CD14-positive monocyte (primary cell): Measurements from ENCODE around the gene CLDN19. TPM values are rescaled to one million over a fixed set of nuclear protein-coding genes. Genes with fewer than 3 reads are reported as not detected.

ENCODE experiments used
- DNase-seq, 3 donors: peaks; one replicate each; pipeline ENCODE4 v3.0.0-alpha.2; 2011 to 2022
- H2AFZ ChIP-seq: 2 replicates; pipeline ENCODE4 v1.6.0; 2012; ENCODE audit warnings: mild to moderate bottlenecking, low read depth, low read length, inconsistent platforms; ENCODE audit not compliant: insufficient read depth, poor library complexity, severe bottlenecking
- H3K27ac ChIP-seq, 2 donors: 1 replicate in 1 of 2; 2 replicates in 1 of 2; pipeline ENCODE4 v1.5.1; 2012 to 2013; ENCODE audit warnings: low read length in 2 of 2, control low read depth in 1 of 2, inconsistent platforms in 1 of 2, low read depth in 1 of 2, mild to moderate bottlenecking in 1 of 2
- H3K27me3 ChIP-seq, 2 donors: one replicate each; pipeline versions ENCODE4 v1.6.0 to v1.6.1; 2011 to 2013; ENCODE audit warnings: low read length in 2 of 2; ENCODE audit not compliant: control insufficient read depth in 2 of 2, insufficient read depth in 2 of 2
- H3K36me3 ChIP-seq, 2 donors: replicated peaks in 1 of 2; 1 replicate in 1 of 2; 2 replicates in 1 of 2; pipeline versions ENCODE4 v1.5.1 to v1.6.1; 2012 to 2013; ENCODE audit warnings: low read length in 2 of 2, control low read depth in 1 of 2, inconsistent platforms in 1 of 2, mild to moderate bottlenecking in 1 of 2; ENCODE audit not compliant: insufficient read depth in 2 of 2, control insufficient read depth in 1 of 2
- H3K4me1 ChIP-seq, 2 donors: 1 replicate in 1 of 2; 2 replicates in 1 of 2; pipeline versions ENCODE4 v1.5.1 to v1.6.1; 2012 to 2013; ENCODE audit warnings: low read length in 2 of 2, control low read depth in 1 of 2, inconsistent platforms in 1 of 2, mild to moderate bottlenecking in 1 of 2, moderate library complexity in 1 of 2; ENCODE audit not compliant: insufficient read depth in 2 of 2, control insufficient read depth in 1 of 2
- H3K4me2 ChIP-seq: replicated peaks from 2 replicates; pipeline ENCODE3; 2012; ENCODE audit warnings: low read length, moderate library complexity, mild to moderate bottlenecking; ENCODE audit not compliant: poor library complexity, severe bottlenecking; ENCODE audit errors: extremely low read depth
- H3K4me3 ChIP-seq, 3 experiments: fragments of 200-600 bp in 1 of 3; sonication (generic) in 1 of 3; replicated peaks in 1 of 3; 1 replicate in 2 of 3; 2 replicates in 1 of 3; pipeline ENCODE4 v1.5.1; 2011 to 2013; ENCODE audit warnings: low read length in 3 of 3, mild to moderate bottlenecking in 3 of 3, control low read depth in 2 of 3, low read depth in 2 of 3, inconsistent platforms in 1 of 3, moderate library complexity in 1 of 3
- H3K79me2 ChIP-seq: 2 replicates; pipeline ENCODE4 v1.6.0; 2012; ENCODE audit warnings: mild to moderate bottlenecking, control low read depth, inconsistent platforms, low read length, moderate library complexity; ENCODE audit not compliant: insufficient read depth
- H3K9ac ChIP-seq: 2 replicates; pipeline ENCODE4 v1.6.0; 2017; ENCODE audit warnings: low read length, mild to moderate bottlenecking; ENCODE audit not compliant: insufficient read depth, poor library complexity, severe bottlenecking
- H3K9me3 ChIP-seq, 2 donors: replicated peaks in 1 of 2; 1 replicate in 1 of 2; 2 replicates in 1 of 2; pipeline versions ENCODE4 v1.5.1 to v1.6.1; 2012 to 2013; ENCODE audit warnings: low read length in 2 of 2, control low read depth in 1 of 2; ENCODE audit not compliant: control insufficient read depth in 1 of 2, insufficient read depth in 1 of 2
- H4K20me1 ChIP-seq: 2 replicates; pipeline ENCODE4 v1.6.0; 2012; ENCODE audit warnings: mild to moderate bottlenecking, low read length, control low read depth, moderate library complexity; ENCODE audit not compliant: insufficient read depth
- H3K27ac Mint-ChIP-seq, 7 donors: one replicate each; pipeline ENCODE4 v1.8.0; 2020; ENCODE audit warnings: mild to moderate bottlenecking in 7 of 7, mixed read lengths in 7 of 7, moderate library complexity in 6 of 7, inconsistent platforms in 2 of 7
- H3K27me3 Mint-ChIP-seq, 3 donors: one replicate each; pipeline ENCODE4 v1.8.0; 2021 to 2022; ENCODE audit warnings: low read depth in 3 of 3, mild to moderate bottlenecking in 3 of 3, mixed read lengths in 3 of 3, moderate library complexity in 3 of 3, inconsistent platforms in 1 of 3
- H3K36me3 Mint-ChIP-seq, 2 donors: one replicate each; pipeline ENCODE4 v1.8.0; 2020; ENCODE audit warnings: mixed read lengths in 2 of 2, inconsistent platforms in 1 of 2, mild to moderate bottlenecking in 1 of 2
- H3K4me1 Mint-ChIP-seq: one replicate; pipeline ENCODE4 v1.8.0; 2020; ENCODE audit warnings: mild to moderate bottlenecking, mixed read lengths
- H3K4me3 Mint-ChIP-seq, 2 donors: one replicate each; pipeline ENCODE4 v1.8.0; 2020; ENCODE audit warnings: mild to moderate bottlenecking in 2 of 2, mixed read lengths in 2 of 2, moderate library complexity in 1 of 2
- H3K9me3 Mint-ChIP-seq, 7 donors: one replicate each; pipeline ENCODE4 v1.8.0; 2020 to 2022; ENCODE audit warnings: mixed read lengths in 7 of 7, mild to moderate bottlenecking in 6 of 7, moderate library complexity in 6 of 7, inconsistent platforms in 2 of 7
- CTCF ChIP-seq: fragments of 200-600 bp; IDR thresholded peaks from one replicate; pipeline ENCODE4 v1.8.0; 2022; ENCODE audit warnings: antibody characterized with exemption, mild to moderate bottlenecking
- WGBS: methylation state at CpG from one replicate; pipeline ENCODE4 v1.1.5; 2013; ENCODE audit warnings: missing lambda C conversion rate; ENCODE audit not compliant: insufficient coverage; 5-methylcytosine and 5-hydroxymethylcytosine counted together
- intact Hi-C, 2 donors: fragments of 100-400 bp; cut with micrococcal nuclease; formaldehyde crosslinking; loops; one replicate each; pipeline versions ENCODE4 v1.15.0 to v1.15.1; 2023
- polyA plus RNA-seq, 3 donors: library from polyadenylated mRNA; depleted of rRNA in 1 of 3; unstranded in 2 of 3; stranded (reverse) in 1 of 3; fragments of 300-500 nt in 2 of 3; fragments of >200 nt in 1 of 3; fragmentation: Illumina TruSeq in 2 of 3; gene quantifications; 1 replicate in 2 of 3; 2 replicates in 1 of 3; pipeline ENCODE4 v1.2.3, GENCODE V29; 2012 to 2021

CLDN19 gene
- polyA plus RNA-seq, 3 donors: not detected

- no peak overlapping the region for H3K4me3 ChIP-seq
- peaks cover 0 to 3% (median 0%) of the 10 kb centered on the region in 7 donors for H3K9me3 Mint-ChIP-seq
- H2AFZ ChIP-seq: no peak overlapping the region
- peaks cover 0 to 8% (median 1%) of the 10 kb centered on the region in 3 donors for H3K27me3 Mint-ChIP-seq
- WGBS: 100% methylated on average over 2 of the region's 8 CpGs
- H3K9me3 ChIP-seq: no peaks in the 10 kb centered on the region
- H3K36me3 Mint-ChIP-seq: peaks cover 0 to 5% of the 10 kb centered on the region in 2 donors
- no peaks in the 10 kb centered on the region for H3K27me3 ChIP-seq
- no peaks in the 10 kb centered on the region for H3K36me3 ChIP-seq
- H3K4me1 ChIP-seq: peaks cover 26 to 30% of the 10 kb centered on the region in 2 donors
- TF ChIP-seq CTCF: no peak
- H3K79me2 ChIP-seq: no peaks in the 10 kb centered on the region
- H3K4me2 ChIP-seq: no peak overlapping the region
- no peaks in the 10 kb centered on the region for H4K20me1 ChIP-seq
- H3K4me3 Mint-ChIP-seq: no peak overlapping the region
- intact Hi-C loops: no loop called here
- DNase-seq: no peak
- peak overlapping the region in 1 of 7 donors; percentile 13 for H3K27ac Mint-ChIP-seq
- H3K27ac ChIP-seq: peak overlapping the region in 1 of 2 donors; percentile 69
- H3K4me1 Mint-ChIP-seq: peaks cover 26% of the 10 kb centered on the region
- H3K9ac ChIP-seq: peak overlapping the region; percentile 24
Measured at GRCh38 chr1:42738678-42739226, 1.3 kb downstream of the CLDN19 start.

DNA sequence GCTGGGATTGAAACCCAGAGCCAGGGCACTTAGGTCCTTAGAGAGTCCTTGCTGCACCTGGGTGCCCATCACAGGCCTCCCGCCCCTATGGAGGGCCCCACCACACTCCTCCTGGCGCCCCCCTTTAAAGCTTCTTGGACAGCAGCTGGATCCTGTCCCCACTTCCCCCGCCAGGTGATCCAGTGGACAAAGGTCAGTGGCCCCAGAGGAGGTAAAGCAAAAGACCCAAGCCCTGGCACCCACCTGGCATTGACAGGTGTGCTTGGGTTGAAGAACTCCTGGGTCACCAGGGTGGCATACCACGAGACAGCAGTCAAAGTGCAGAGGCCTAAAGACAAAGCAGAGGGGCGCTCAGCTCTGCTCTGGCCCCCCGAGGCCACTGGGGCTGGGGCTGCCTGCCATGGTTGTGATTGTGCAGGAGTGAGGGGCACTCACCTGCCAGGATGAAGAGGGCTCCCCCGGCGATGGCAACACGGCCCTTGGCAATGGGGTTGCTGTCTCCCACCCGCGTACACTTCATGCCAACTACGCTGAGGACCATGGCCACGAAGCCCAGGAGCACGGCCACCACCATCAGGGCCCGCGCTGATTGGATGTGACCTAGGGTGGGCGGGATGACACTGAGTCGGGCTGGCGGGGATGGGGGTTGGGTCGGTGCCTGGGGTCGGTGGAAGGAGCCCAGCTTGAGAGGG is 1.9 kb downstream of the CLDN19 start:
- no peak for TF ChIP-seq CTCF
- Mint-ChIP-seq H3K9me3 (peaks cover 0 to 3% (median 0%) of the 10 kb centered on the region in 7 donors), H3K4me3 (no peak overlapping the region), H3K36me3 (peaks cover 0 to 5% of the 10 kb centered on the region in 2 donors), H3K27ac (peak overlapping the region in 3 of 7 donors; percentile 8 to 89 (median 32)), H3K4me1 (peaks cover 26% of the 10 kb centered on the region), H3K27me3 (peaks cover 0 to 6% (median 1%) of the 10 kb centered on the region in 3 donors)
- H4K20me1 ChIP-seq: no peaks in the 10 kb centered on the region
- H3K36me3 ChIP-seq: no peaks in the 10 kb centered on the region
- no peak overlapping the region for H3K4me2 ChIP-seq
- peaks cover 26 to 30% of the 10 kb centered on the region in 2 donors for H3K4me1 ChIP-seq
- peak overlapping the region; percentile 70 for H2AFZ ChIP-seq
- H3K4me3 ChIP-seq: no peak overlapping the region
- no peaks in the 10 kb centered on the region for H3K9me3 ChIP-seq
- H3K79me2 ChIP-seq: no peaks in the 10 kb centered on the region
- H3K27me3 ChIP-seq: no peaks in the 10 kb centered on the region
- intact Hi-C loops: no loop called here
- H3K27ac ChIP-seq: peak overlapping the region; percentile 62 to 69
- peak overlapping the region; percentile 24 for H3K9ac ChIP-seq
- no peak for DNase-seq
- WGBS: 96% methylated on average over 18 of the region's 21 CpGs
